Activated CD4-positive, CD25-positive, alpha-beta regulatory T cell treated with anti-CD3 and anti-CD28 coated beads, Interleukin-2, amount 50 U/mL, for 16 hours (primary cell): Measurements from ENCODE around the gene PCNA.
"Not testable (repeated sequence)": the region's sequence is repeated elsewhere in the genome, so short reads cannot be mapped to it uniquely, and the experiment has no call there.

Experiments
- DNase-seq: peaks from one replicate; pipeline ENCODE4 v3.0.0-alpha.2; 2020; ENCODE audit warnings: low read depth, low spot score

Gene PCNA

GRCh38 chr20:5099009-5099408 is 20.7 kb downstream of the PCNA start:
- DNase-seq, result not testable (repeated sequence)

DNA sequence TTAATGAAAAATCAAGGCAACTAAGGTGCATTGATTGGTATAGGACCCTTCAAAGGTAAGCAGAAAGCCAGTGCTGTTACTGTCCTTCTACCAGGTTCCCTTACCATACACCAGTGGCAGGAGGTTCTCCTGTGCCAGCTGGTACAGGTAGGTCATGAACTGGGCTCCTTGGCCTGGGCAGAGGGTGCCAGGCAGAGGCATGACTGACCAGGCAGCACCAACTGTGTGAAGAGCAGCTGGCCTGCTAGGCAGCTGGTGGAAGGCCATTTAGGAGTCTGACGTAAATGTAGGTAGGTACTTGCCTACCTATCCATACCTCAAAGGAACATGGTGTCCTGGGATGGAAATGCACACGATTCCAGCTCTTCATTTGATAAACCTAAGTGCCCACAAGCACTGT is 23.3 kb downstream of the PCNA start:
- DNase-seq, result no peak

DNA sequence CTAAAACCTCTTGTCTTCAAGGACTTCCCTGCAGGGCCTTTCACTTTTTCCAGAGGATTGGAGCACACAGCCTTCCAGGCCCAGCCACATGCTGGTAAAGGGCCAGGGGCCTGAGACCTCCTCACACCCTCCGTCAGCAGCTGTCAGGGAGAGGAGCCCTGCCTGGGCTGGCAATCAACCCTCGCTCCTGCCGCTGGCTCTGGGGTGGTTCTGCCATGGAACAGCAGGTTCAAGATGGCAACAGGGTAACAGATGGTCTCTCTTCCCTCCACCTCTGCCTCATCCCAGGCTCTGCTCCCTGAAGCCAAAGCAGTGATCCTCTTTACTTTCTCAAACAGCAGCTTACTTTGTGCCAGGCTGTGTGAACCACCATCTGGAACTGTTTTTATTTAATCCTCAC is 23.8 kb downstream of the PCNA start:
- no peak for DNase-seq

DNA sequence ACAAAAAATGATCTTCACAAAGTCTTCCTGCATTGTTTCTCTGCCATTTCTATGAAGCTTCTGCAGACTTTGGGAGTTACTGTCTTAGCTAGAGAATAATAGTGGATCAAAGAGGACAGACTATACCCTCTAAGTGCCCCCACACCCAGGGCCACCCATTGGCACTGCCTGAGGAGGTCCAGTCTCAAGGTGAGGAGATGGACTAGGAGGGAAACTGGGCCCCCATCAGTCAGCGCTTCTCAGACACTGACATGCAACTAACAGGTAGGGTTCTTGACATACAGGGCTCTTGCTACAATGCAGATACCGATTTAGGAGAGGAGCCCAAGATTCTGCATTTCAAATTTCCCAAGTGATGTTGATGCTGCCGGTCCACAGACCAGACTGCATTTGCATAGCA is 24.3 kb downstream of the PCNA start:
- DNase-seq, result no peak

GRCh38 chr20:5092765-5093339 is 26.9 kb downstream of the PCNA start:
- DNase-seq, result no peak

- no peak for DNase-seq
These were observed 27.9 kb downstream of the PCNA start for GRCh38 chr20:5091902-5092301.

- DNase-seq, result no peak
These were observed 29.6 kb downstream of the PCNA start for GRCh38 chr20:5090191-5090590.

GRCh38 chr20:5088688-5089087 is 31.1 kb downstream of the PCNA start:
- DNase-seq, result no peak

GRCh38 chr20:5085380-5085779 is 34.4 kb downstream of the PCNA start:
- no peak for DNase-seq

- no peak for DNase-seq
These were observed 39.3 kb downstream of the PCNA start for GRCh38 chr20:5080384-5080877.

GRCh38 chr20:5078399-5078958 is 41.3 kb downstream of the PCNA start:
- DNase-seq, result peak; percentile 58

DNA sequence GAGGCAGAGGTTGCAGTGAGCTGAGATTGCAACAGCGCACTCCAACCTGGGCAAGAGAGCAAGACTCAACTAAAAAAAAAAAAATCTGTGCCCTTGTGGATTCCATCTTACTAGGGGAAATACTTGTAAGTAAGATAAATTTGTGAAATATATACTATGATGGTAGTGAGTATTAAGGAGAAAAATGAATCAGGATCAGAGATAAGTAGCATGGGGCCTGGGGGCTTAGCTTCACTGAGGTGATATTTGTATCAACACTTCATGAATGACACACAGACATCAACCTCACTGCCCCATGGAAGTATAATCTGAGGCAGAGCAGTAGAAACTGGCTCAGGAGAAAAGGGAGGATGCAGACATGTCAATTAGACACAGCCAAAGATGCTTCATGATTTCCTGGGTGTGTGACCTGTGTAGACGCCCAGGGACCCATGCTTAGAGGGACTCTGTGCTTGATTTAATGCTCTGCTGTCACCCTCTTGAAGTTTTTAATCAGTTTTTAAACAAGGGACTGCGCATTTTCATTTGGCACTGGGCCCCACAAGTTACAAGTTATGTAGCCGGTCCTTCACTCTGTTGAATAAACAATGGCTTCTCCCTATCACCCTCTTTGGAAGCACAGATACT is 41.9 kb downstream of the PCNA start:
- DNase-seq, result no peak

- DNase-seq, result not testable (repeated sequence)
These were observed 42.8 kb downstream of the PCNA start for GRCh38 chr20:5076913-5077312.

- no peak for DNase-seq
These were observed 45.5 kb downstream of the PCNA start for GRCh38 chr20:5074232-5074674.

DNA sequence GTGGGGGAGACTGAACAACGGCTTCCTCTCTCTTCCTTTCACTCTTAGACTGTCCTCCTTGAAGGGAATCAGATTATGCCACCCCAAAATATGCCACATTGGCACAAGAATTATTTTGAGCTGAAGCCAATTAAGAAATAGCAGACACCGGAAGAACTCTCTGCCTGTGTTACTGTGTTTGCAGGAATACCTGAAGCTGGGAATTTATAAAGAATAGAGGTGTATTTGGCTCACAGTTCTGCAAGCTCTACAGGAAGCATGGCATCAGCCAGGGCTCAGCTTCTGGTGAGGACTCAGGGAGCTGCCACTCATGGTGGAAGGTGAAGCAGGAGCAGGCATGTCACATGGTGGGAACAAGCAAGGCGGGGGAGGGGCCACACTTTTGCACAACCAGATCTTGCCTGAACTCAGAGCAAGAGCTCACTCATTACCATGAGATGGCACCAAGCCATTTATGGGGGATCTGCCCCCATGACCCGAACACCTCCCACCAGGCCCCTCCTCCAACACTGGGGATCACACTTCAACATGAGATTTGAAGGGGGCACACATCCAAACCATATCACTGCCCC is 46.0 kb downstream of the PCNA start:
- no peak for DNase-seq

GRCh38 chr20:5072756-5073659 is 46.8 kb downstream of the PCNA start:
- no peak for DNase-seq

DNA sequence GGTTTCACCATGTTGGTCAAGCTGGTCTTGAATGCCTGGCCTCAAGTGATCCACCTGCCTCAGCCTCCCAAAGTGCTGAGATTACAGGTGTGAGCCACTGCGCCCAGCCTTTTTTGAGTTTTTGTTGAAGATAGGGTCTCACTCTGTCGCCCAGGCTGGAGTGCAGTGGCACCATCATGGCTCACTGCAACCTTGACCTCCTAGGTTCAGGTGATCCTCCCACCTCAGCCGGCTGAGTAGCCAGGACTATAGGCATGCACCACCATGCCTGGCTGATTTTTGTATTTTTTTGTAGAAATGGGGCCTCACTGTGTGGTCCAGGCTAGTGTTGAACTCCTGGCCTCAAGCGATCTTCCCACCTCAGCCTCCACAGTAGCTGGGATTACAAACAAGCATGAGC is 47.8 kb downstream of the PCNA start:
- DNase-seq, result not testable (repeated sequence)

DNA sequence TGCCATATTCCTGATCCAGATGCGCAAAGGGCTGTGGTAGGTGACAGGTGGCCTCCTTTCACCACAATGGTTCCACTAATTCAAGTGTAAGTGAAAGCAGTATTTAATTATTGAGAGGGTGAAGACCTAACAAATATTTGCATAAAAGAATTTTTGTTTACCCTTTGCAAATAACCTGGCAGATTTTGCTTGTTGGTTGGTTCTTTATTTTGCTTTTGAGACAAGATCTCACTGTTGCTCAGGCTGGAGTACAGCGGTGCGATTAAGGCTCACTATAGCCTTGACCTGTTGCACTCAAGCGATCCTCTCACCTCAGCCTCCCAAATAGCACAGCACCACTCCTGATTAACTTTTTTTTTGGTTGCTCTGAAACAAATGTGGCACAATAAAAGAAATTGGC is 49.2 kb downstream of the PCNA start:
- DNase-seq, result no peak

GRCh38 chr20:5070081-5070480 is 49.7 kb downstream of the PCNA start:
- no peak for DNase-seq

DNA sequence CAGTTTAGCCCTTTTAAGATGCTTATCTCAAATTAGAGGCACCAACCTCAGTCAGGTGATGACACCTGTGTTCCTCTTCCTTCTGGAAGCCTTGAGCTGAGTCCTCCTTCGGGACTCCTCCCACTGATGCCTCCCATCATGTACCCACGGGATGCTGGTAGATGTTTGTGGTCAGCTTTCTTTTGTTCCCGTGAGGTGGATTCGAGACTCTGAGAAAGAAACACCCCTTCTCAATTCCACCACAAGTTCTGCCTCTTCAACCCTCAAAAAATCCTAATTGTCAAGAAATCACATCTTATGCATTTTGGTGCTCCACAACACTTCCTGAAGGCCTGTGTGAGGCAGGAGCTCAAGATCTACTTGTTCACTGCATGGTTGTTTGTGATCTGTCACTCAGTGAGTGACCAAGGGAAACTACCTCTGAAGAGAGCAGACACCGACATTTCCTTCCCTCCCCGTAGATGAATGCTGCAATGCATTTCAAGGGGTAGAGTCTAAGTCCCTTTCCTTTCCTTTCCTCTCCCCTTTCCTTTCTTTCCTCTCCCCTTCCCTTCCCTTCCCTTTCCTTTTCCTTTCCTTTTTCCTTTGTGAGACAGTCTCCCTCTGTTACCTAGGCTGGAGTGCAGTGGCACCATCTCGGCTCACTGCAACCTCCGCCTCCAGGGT is 50.5 kb downstream of the PCNA start:
- DNase-seq, result no peak
